T-cell (primary cell): Measurements from ENCODE around the gene RSBN1. TPM values are rescaled to one million over a fixed set of nuclear protein-coding genes. Genes with fewer than 3 reads are reported as not detected.

Experiments
- ATAC-seq, 4 experiments: fragments of 200-7000 bp in 3 of 4; fragments of 150-1000 bp in 1 of 4; cut with Tn5 transposase; replicated peaks in 1 of 4; 1 replicate in 3 of 4; 2 replicates in 1 of 4; pipeline ENCODE4 v1.10.0; 2021; ENCODE audit warnings: moderate library complexity in 3 of 4, mild to moderate bottlenecking in 2 of 4, moderate number of reproducible peaks in 1 of 4
- CTCF ChIA-PET, 2 donors: fragments of 300-600 bp; sonication (Branson Sonifier 250); formaldehyde crosslinking; loops; one replicate each; lab custom pipeline; 2022; ENCODE audit warnings: antibody characterized with exemption in 2 of 2; lab: Charles Lee
- POLR2A ChIA-PET, 2 donors: fragments of 300-600 bp; sonication (Branson Sonifier 250); formaldehyde crosslinking; loops; one replicate each; lab custom pipeline; 2022; ENCODE audit warnings: antibody characterized with exemption in 2 of 2; lab: Charles Lee
- DNase-seq, 35 experiments: peaks; one replicate each; pipeline versions ENCODE4 v3.0.0 to v3.0.0-alpha.2; 2013 to 2023
- H3K27ac ChIP-seq: one replicate; pipeline ENCODE4 v1.5.1; 2013; ENCODE audit warnings: low read length
- H3K27me3 ChIP-seq, 2 experiments: replicated peaks in 1 of 2; 1 replicate in 1 of 2; 2 replicates in 1 of 2; pipeline versions ENCODE4 v1.6.1 to v1.7.0; 2013; ENCODE audit warnings: low read length in 1 of 2, mixed read lengths in 1 of 2; ENCODE audit not compliant: control insufficient read depth in 2 of 2, insufficient read depth in 2 of 2; ENCODE audit errors: extremely low read depth in 1 of 2
- H3K36me3 ChIP-seq, 2 donors: 1 replicate in 1 of 2; 2 replicates in 1 of 2; pipeline versions ENCODE4 v1.6.1 to v1.7.0; 2013; ENCODE audit warnings: low read length in 1 of 2; ENCODE audit not compliant: control insufficient read depth in 2 of 2, insufficient read depth in 1 of 2; ENCODE audit errors: extremely low read depth in 1 of 2
- H3K4me1 ChIP-seq, 2 experiments: 1 replicate in 1 of 2; 2 replicates in 1 of 2; pipeline versions ENCODE4 v1.6.1 to v1.7.0; 2013; ENCODE audit warnings: low read length in 2 of 2, mixed read lengths in 1 of 2; ENCODE audit not compliant: insufficient read depth in 2 of 2, control insufficient read depth in 1 of 2; ENCODE audit errors: extremely low read depth in 1 of 2
- H3K4me3 ChIP-seq, 2 donors: 1 replicate in 1 of 2; 2 replicates in 1 of 2; pipeline versions ENCODE4 v1.5.1 to v1.7.0; 2013; ENCODE audit warnings: mild to moderate bottlenecking in 2 of 2, low read length in 1 of 2, moderate library complexity in 1 of 2; ENCODE audit not compliant: control insufficient read depth in 1 of 2; ENCODE audit errors: extremely low read depth in 1 of 2
- H3K9me3 ChIP-seq: 2 replicates; pipeline ENCODE4 v1.7.0; 2013
- H3K27ac Mint-ChIP-seq, 2 donors: one replicate each; pipeline ENCODE4 v1.8.0; 2020 to 2021; ENCODE audit warnings: mild to moderate bottlenecking in 2 of 2, mixed read lengths in 2 of 2
- H3K27me3 Mint-ChIP-seq, 2 donors: one replicate each; pipeline ENCODE4 v1.8.0; 2021 to 2022; ENCODE audit warnings: mixed read lengths in 2 of 2
- H3K36me3 Mint-ChIP-seq: one replicate; pipeline ENCODE4 v1.8.0; 2021; ENCODE audit warnings: mixed read lengths
- H3K4me1 Mint-ChIP-seq, 3 donors: one replicate each; pipeline ENCODE4 v1.8.0; 2020 to 2022; ENCODE audit warnings: mixed read lengths in 3 of 3, mild to moderate bottlenecking in 1 of 3
- H3K4me3 Mint-ChIP-seq, 3 donors: one replicate each; pipeline ENCODE4 v1.8.0; 2020 to 2022; ENCODE audit warnings: mild to moderate bottlenecking in 3 of 3, mixed read lengths in 3 of 3, moderate library complexity in 3 of 3
- H3K9me3 Mint-ChIP-seq, 3 donors: one replicate each; pipeline ENCODE4 v1.8.0; 2020 to 2022; ENCODE audit warnings: mixed read lengths in 3 of 3
- WGBS: methylation state at CpG from one replicate; pipeline ENCODE4 v1.1.5; 2013; ENCODE audit warnings: missing lambda C conversion rate; ENCODE audit not compliant: insufficient coverage; 5-methylcytosine and 5-hydroxymethylcytosine counted together
- total RNA-seq, 35 experiments: library from RNA in 6 of 35; stranded (reverse) in 6 of 35; fragments of 120-200 nt in 1 of 35; gene quantifications; one replicate each; pipeline versions ENCODE4 v1.2.1 to v1.2.4 and lab custom pipeline; 2013 to 2026

Gene RSBN1
- total RNA-seq, 5 donors from 2014 or later (not counting 1 experiment from before 2014, with no cell fraction given), result 43.9 to 49.9 (median 45.1) TPM

DNA sequence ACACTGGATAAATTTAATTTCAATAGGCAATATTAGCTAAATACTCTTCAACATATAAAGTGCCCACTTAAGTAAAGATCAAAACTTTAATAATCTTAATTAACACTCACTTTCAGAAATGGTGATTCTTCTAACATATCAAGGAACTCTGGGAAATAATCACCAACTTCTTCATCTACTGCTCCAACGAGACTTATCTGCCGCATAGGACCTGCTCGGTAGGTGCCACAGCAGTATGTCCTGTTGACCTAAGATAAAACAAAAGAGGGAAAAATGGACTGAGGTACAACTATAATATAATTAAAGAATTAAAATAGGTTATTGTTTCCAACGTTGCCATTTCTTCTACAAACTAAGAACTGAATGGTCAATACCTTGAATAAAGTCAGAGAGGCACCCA is 34.7 kb downstream of the RSBN1 start:
- Mint-ChIP-seq H3K36me3 (peaks cover 20% of the 10 kb centered on the region), H3K27me3 (no peaks in the 10 kb centered on the region), H3K27ac (no peak overlapping the region), H3K4me3 (no peak overlapping the region), H3K4me1 (peaks cover 5 to 14% (median 7%) of the 10 kb centered on the region in 3 donors), H3K9me3 (peaks cover 0 to 4% (median 0%) of the 10 kb centered on the region in 3 donors)
- no CpG with 5 or more reads among the region's 4 CpGs for WGBS
- ChIA-PET CTCF (interaction anchor here in 1 of 2 donors (0.6 kb wide), 1 partner anchor 58 kb away, joined by 3 read pairs; no protein-coding TSS in a partner anchor), POLR2A (no interaction called here)
- Histone ChIP-seq H3K4me1 (peaks cover 19 to 28% of the 10 kb centered on the region in 2 experiments), H3K4me3 (no peak overlapping the region), H3K36me3 (peaks cover 0 to 24% of the 10 kb centered on the region in 2 donors), H3K27me3 (no peaks in the 10 kb centered on the region), H3K27ac (no peak overlapping the region), H3K9me3 (no peaks in the 10 kb centered on the region)
- no peak for DNase-seq
- ATAC-seq, result no peak

- H3K9me3 ChIP-seq, result no peaks in the 10 kb centered on the region
- ChIA-PET POLR2A (interaction anchor here in 1 of 2 donors (0.6 kb wide), 2 partner anchors 11 to 81 kb away, joined by 3 read pairs; no protein-coding TSS in a partner anchor), CTCF (interaction anchor here in 1 of 2 donors (1.3 kb wide), 1 partner anchor 11 kb away, joined by 4 read pairs; no protein-coding TSS in a partner anchor)
- H3K36me3 ChIP-seq, result peaks cover 5 to 37% of the 10 kb centered on the region in 2 donors
- Mint-ChIP-seq H3K27ac (peak overlapping the region; percentile 17 to 24), H3K4me3 (no peak overlapping the region), H3K9me3 (no peaks in the 10 kb centered on the region), H3K27me3 (no peaks in the 10 kb centered on the region), H3K36me3 (peaks cover 42% of the 10 kb centered on the region), H3K4me1 (peaks cover 34 to 42% (median 39%) of the 10 kb centered on the region in 3 donors)
- ATAC-seq (no peak), DNase-seq (no peak)
- H3K27ac ChIP-seq, result no peak overlapping the region
- no CpG with 5 or more reads among the region's 1 CpG for WGBS
- peaks cover 0 to 2% of the 10 kb centered on the region in 2 experiments for H3K4me1 ChIP-seq
- H3K27me3 ChIP-seq, result no peaks in the 10 kb centered on the region
- H3K4me3 ChIP-seq, result no peak overlapping the region
These were observed 42.2 kb downstream of the RSBN1 start for GRCh38 chr1:113770031-113770430.

DNA sequence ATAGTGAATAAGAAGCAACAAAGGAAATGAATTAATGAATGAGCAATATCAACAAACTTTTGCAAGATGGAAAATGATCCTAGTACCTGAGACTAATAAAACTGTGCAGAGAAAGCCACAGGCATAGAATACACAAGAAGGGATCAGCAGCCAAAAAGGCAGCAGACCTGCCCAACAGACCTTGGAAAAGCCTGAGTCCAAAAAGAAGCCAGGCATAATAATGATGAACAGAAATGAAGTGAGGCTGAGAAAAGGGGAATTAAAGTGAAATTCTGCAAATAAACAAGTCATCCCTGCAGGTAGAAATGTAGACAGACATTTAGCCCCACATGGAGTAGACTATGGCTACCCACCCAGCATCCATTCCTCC is 42.7 kb downstream of the RSBN1 start:
- Histone ChIP-seq H3K36me3 (peaks cover 5 to 41% of the 10 kb centered on the region in 2 donors), H3K9me3 (no peaks in the 10 kb centered on the region), H3K27ac (no peak overlapping the region), H3K4me3 (no peak overlapping the region), H3K4me1 (peaks cover 0 to 2% of the 10 kb centered on the region in 2 experiments), H3K27me3 (no peaks in the 10 kb centered on the region)
- H3K4me1 Mint-ChIP-seq, result peaks cover 34 to 44% (median 39%) of the 10 kb centered on the region in 3 donors
- ATAC-seq (no peak), DNase-seq (no peak)
- H3K27me3 Mint-ChIP-seq, result no peaks in the 10 kb centered on the region
- POLR2A ChIA-PET, result interaction anchor here in 1 of 2 donors (0.6 kb wide), 1 partner anchor 82 kb away, joined by 3 read pairs; no protein-coding TSS in a partner anchor
- peak overlapping the region in 1 of 2 donors; percentile 24 for H3K27ac Mint-ChIP-seq
- H3K9me3 Mint-ChIP-seq, result no peaks in the 10 kb centered on the region
- H3K4me3 Mint-ChIP-seq, result no peak overlapping the region
- H3K36me3 Mint-ChIP-seq, result peaks cover 47% of the 10 kb centered on the region
- CTCF ChIA-PET, result interaction anchor here (0.5 to 1.3 kb wide), 2 partner anchors 11 to 950 kb away, joined by 4 read pairs; no protein-coding TSS in a partner anchor

- peaks cover 35 to 45% (median 39%) of the 10 kb centered on the region in 3 donors for H3K4me1 Mint-ChIP-seq
- H3K27ac Mint-ChIP-seq, result peak overlapping the region; percentile 50 to 77
- ChIA-PET POLR2A (interaction anchor here in 1 of 2 donors (0.6 kb wide), 1 partner anchor 82 kb away, joined by 3 read pairs; no protein-coding TSS in a partner anchor), CTCF (interaction anchor here (0.5 to 1.3 kb wide), 4 partner anchors 11 to 950 kb away, joined by 3 to 4 read pairs (median 4); no protein-coding TSS in a partner anchor)
- Histone ChIP-seq H3K9me3 (no peaks in the 10 kb centered on the region), H3K27me3 (no peaks in the 10 kb centered on the region), H3K4me3 (no peak overlapping the region), H3K4me1 (peaks cover 0 to 2% of the 10 kb centered on the region in 2 experiments), H3K27ac (no peak overlapping the region), H3K36me3 (peaks cover 5 to 39% of the 10 kb centered on the region in 2 donors)
- no peak for ATAC-seq
- no peaks in the 10 kb centered on the region for H3K9me3 Mint-ChIP-seq
- DNase-seq, result no peak
- no peaks in the 10 kb centered on the region for H3K27me3 Mint-ChIP-seq
- H3K4me3 Mint-ChIP-seq, result no peak overlapping the region
- peaks cover 48% of the 10 kb centered on the region for H3K36me3 Mint-ChIP-seq
- 33% methylated on average over 1 of the region's 1 CpG for WGBS
These were observed 43.2 kb downstream of the RSBN1 start for GRCh38 chr1:113768916-113769600.

GRCh38 chr1:113765306-113766230 is 46.7 kb downstream of the RSBN1 start:
- no CpG with 5 or more reads among the region's 2 CpGs for WGBS
- peaks cover 5 to 32% of the 10 kb centered on the region in 2 donors for H3K36me3 ChIP-seq

GRCh38 chr1:113763661-113764060 is 48.6 kb downstream of the RSBN1 start:
- Histone ChIP-seq H3K27me3 (no peaks in the 10 kb centered on the region), H3K36me3 (peaks cover 5 to 27% of the 10 kb centered on the region in 2 donors), H3K27ac (no peak overlapping the region), H3K9me3 (no peaks in the 10 kb centered on the region), H3K4me1 (peaks cover 0 to 10% of the 10 kb centered on the region in 2 experiments), H3K4me3 (no peak overlapping the region)
- no peak for ATAC-seq
- Mint-ChIP-seq H3K4me3 (no peak overlapping the region), H3K9me3 (no peaks in the 10 kb centered on the region), H3K36me3 (peaks cover 36% of the 10 kb centered on the region), H3K27me3 (no peaks in the 10 kb centered on the region), H3K4me1 (peaks cover 5 to 24% (median 14%) of the 10 kb centered on the region in 3 donors), H3K27ac (peak overlapping the region in 1 of 2 donors; percentile 41)
- CTCF ChIA-PET, result interaction anchor here in 1 of 2 donors (0.6 kb wide), 1 partner anchor 94 kb away, joined by 7 read pairs; no protein-coding TSS in a partner anchor
- DNase-seq, result no peak
- WGBS, result no CpG with 5 or more reads among the region's 2 CpGs
- POLR2A ChIA-PET, result no interaction called here

More at GRCh38 chr1:113765306-113766230, 46.7 kb downstream of the RSBN1 start:
- Mint-ChIP-seq H3K9me3 (no peaks in the 10 kb centered on the region), H3K36me3 (peaks cover 43% of the 10 kb centered on the region), H3K27me3 (no peaks in the 10 kb centered on the region), H3K4me1 (peaks cover 19 to 34% (median 23%) of the 10 kb centered on the region in 3 donors), H3K27ac (peak overlapping the region in 1 of 2 donors; percentile 35), H3K4me3 (no peak overlapping the region)
- CTCF ChIA-PET, result no interaction called here
- DNase-seq, result no peak
- Histone ChIP-seq H3K27ac (no peak overlapping the region), H3K9me3 (no peaks in the 10 kb centered on the region), H3K4me3 (no peak overlapping the region), H3K27me3 (no peaks in the 10 kb centered on the region), H3K4me1 (peaks cover 0 to 2% of the 10 kb centered on the region in 2 experiments)
- POLR2A ChIA-PET, result no interaction called here
- ATAC-seq, result no peak
